ENCODE data around the gene THBS3.
"Not testable (repeated sequence)": the region's sequence is repeated elsewhere in the genome, so short reads cannot be mapped to it uniquely, and the experiment has no call there.

The THBS3 gene

DNA sequence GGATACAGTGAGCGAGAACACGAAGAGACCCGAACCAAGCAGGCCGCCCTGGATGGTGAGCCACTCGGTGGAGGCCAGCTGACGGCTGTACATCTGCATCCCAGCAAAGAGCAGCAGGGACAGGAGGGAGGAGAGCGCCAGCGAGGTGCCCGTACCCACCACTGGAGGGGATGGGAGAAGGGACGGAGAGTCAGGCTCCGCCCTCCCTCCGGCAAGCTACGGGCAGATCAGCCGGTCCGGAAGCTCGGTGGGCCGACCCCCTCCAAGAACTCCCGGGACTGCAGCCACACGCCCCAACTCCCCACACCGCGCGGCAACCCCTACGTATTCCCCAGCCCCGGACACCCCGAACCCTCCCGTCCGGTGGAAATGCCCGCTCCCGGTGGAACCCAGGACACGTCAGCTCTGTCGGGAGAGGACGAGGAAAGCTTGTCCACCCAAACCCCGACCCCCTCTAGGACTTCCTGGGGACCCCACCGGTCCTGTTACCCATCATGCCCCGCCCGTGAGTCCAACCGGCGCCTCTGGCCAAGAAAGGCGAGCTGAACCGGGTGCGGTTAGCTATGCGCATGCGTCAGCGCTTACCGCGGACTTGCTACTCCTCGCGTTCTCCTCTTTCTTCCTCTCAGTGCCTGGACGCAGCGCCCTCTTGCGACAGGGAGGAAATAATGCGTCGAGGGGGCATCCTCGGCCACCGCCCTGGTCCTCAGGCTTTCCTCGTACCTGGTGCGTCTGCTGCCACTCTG, 34.8 kb downstream of the THBS3 start, which contains the start of gene KRTCAP2:
TSS of gene KRTCAP2 (minus strand) at position 573 of the 746 bp plus-strand sequence. CDS start at position 493, 80 bp downstream.
- peak; percentile 85 to 96 (median 90) for DNase-seq

DNA sequence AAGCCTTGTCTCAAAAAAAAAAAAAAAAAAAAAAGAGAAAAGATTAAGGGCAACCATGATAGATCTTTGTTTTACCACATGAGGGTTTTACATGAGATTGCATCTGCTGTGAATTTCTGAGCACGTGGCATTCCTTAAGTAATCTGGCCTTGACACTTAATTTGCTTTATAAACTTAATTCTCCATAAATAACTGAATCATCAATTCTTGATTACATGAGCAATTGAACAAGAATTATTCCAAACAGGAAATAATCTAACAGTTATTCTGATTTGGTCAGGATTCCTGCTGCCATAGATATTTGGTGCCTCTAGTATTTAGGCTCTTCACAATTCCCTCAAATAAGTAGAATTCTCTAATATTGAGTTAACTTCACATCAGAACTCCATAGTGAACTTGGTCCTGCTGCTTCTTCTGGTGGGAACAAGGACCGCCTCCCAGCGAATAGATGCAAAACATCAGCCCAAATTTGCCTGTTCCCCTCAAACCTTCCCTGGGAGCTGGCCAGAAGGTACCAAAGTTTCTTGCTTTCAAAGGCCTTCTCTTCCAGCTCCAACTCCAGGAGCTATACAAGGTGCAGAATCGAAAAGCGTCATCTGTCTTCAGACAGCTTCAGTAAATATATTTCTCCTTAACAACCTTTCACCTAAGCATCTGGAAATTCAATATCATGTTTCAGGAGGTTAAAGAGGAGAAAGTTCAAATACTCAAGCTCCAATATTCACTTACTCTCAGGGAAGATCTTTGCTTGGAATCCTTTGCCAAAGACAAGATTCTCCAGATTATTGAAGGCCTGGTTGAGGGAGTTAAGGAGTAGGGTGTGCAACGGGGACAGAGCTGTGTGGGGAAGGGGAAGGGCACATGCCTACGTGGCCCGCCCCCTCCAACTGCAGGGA, 35.6 kb downstream of the THBS3 start:
- DNase-seq, result peak in 1 of 5 experiments; percentile 68

DNA sequence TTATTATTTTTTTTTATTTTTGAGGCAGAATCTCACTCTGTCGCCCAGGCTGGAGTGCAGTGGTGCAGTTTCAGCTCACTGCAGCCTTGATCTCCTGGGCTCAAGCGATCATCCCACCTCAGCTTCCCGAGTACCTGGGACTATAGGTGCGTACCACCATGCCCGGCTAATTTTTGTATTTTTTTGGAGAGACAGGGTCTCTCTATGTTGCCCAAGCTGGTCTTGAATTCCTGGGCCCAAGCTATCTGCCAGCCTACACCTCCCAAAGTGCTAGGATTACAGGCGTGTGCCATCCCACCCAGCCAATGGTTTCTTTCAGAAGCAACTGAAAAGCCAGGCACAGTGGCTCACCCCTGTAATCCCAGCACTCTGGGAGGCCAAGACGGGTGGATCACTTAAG, 36.9 kb downstream of the THBS3 start:
- no peak for DNase-seq

DNA sequence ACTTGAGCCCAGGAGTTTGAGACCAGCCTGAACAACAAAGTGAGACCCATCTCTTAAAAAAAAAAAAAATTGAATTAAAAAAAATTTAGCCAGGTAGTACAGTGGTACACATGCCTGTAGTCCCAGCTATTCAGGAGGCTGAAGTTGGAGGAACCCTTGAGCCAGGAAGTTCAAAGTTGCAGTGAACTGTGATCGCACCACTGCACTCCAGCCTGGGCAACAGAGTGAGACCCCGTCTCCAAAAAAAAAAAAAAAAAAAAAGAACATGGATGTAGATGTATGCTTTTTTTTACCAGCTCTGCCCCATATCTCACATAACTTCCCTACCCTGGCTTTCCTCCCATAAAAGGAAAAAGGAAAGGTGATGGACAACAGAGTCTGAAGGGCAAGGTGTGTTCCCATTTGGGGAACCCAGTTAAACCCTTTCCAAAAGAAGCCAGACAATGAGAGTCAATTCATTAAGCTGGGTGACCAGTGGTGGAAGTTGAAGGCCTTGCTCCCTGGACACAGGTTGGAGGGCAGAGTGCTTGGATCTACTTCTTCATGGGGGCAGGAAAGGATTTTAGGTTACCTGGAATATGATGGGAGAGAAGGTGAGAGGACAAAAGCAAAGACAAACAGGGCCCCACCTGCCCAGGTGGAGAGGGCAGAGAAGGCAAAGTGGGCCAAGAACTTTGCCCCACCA, 37.5 kb downstream of the THBS3 start:
- DNase-seq, result no peak

DNA sequence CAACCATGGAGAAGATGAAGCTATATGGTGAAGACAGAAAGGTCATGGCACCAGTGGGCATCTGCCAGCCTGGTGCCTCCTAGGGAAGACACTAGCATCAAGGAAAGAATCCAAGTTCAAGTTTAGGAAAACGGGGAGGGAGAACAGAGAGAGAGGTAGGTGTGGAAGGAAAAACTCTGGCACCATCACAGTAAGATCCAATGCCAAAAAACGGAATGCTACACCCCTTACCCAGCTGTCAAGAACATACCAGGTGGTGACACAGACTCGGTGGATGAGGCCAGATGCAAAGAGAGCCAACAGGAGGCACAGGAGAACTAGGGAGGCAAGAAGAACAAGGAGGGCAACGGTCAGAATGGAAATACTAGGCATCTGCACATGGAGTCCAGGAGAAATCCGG, 38.2 kb downstream of the THBS3 start:
- no peak for DNase-seq

DNA sequence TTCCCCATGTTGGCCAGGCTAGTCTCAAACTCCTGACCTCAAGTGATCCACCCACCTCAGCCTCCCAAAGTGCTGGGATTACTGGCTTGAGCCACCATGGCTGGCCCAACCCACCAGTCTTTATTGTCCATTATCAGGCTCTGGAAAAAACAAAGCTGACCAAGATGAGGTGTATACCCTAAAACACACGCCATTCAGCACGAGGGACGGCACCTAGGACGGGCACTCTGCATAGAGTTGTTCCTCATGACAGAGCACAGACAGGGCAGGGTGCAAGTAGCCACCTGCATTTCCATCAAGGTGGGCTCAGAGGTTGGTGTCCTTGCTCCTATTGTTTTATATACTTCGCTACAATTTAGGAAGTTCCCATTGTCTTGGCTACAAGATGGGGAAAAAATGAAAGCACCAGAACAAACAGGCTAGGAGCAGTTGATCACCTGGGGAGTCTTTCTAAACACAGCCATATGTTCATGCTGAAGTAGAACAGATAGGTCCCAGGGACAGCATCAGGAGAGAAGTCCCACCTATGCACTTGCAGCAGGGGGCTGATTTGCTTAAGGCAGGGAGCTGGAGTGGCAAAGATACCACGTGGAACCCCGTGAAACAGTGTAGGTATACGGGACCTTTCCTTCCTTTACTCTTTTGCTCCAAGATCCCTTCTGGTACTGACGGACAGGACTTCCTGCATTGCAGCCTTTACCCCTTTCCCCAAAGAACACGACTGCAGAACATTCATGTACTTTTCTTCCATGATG, 39.1 kb downstream of the THBS3 start:
- DNase-seq, result no peak

DNA sequence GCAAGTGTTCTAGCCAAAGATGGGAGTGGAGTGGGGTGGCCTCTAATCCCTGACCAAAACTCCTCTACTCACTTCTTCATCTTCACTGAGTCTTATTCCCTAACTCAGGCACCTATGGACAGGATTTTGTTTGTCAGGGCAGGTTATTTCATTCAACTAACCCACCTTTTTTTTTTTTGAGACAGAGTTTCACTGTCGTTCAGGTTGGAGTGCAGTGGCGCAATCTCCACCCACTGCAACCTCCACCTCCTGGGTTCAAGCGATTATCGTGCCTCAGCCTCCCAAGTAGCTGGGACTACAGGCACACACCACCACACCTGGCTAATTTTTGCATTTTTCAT, 39.6 kb downstream of the THBS3 start:
- not testable (repeated sequence) for DNase-seq

DNA sequence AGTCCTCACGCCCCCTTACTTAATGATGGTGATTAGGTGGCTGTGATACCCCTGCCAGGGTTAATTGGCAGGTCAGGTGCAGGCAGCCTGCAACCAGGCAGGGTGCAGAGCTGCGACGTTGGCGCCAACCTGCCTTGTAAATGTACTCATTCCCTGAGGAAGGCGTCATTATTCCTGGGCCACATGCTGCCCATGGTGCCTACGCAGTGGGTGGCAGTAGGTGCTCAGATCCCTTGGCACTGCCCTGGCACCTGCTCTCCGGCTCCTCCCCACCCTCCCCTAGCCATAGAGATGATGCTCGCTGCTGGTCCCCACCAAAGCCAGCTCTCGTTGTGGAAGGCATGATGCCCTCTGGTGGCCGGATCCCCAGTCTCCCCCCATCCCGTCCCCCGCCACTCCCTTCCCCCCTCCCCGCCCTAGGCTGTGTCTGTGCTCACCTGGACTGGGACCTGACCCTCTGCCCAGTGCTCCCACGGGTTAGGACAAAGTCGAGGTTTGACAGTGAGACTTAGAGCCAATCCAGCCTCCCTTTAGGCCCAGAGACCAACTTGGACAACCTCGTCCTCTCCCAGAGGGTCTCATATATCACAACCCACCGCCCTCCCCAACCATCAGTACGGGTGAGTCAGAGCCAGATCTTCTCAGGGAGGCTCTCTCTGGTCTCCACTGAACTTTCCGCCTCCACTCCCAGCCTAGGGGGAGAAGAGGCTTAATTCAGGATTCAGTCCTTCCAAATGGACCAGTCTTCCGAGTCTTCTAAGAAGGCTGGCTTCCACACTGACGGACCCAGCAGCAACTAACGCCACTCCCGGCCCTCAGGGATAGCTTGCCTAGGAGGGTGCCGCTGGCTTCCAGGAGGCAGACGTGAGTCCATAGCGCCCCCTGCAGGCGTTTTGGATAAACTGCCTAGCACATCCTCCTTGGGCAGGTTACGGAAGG, 40.3 kb downstream of the THBS3 start:
- peak; percentile 66 to 81 (median 78) for DNase-seq

DNA sequence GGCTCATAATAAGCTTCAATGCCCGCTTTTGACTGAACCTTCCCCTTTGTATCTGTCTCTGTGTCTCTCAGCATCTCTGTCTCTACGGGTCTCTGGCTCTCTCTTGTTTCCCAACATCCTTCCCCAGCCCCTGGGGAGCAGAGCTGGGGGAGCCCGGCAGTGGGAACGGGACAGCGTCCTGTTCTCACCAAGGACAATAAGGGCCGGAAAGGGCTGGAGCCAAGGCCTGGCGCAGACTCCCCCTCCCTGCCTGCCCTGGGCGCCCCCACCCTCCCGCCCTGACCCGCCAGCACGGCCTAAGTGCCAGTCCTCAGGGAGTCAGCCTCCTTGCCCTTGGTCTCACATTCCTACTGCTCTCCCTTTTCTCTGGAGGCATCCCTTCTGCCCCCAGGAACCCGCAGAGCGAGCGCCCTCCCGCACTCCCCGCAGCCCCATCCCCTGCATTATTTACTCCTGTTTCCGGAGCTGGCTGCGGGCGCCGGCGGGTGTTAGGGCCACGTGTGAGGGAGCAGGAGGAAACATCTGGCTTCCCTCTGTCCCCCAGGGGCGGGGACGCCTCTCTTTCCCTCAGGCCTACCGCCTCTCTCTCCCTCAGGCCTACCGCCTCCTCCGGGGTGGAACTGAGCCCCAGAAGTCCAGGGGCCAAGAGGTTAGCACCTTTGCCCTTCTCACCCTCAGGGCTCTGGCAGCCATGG, 41.1 kb downstream of the THBS3 start:
- DNase-seq, result no peak

DNA sequence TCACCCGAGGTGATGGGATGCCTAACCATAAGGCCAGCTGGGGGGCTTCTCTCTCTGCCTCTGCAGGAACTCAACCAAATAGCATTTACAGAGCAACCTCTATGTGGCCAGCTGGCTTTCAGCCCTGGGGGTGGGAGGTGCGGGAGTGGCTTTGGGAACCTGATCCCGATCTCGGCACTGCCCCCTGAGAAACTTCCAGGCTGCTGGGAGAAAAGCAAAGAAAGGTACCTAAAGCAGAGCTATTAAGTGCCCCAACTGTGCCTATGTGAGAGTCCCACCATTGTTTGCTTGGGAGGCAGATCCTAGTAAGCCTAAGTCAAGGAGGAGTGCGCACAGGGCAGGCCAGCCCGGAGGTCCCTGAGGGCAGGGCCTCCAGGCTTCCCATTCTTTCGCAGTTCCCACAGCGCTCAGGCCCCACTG, 41.6 kb downstream of the THBS3 start:
- no peak for DNase-seq

DNA sequence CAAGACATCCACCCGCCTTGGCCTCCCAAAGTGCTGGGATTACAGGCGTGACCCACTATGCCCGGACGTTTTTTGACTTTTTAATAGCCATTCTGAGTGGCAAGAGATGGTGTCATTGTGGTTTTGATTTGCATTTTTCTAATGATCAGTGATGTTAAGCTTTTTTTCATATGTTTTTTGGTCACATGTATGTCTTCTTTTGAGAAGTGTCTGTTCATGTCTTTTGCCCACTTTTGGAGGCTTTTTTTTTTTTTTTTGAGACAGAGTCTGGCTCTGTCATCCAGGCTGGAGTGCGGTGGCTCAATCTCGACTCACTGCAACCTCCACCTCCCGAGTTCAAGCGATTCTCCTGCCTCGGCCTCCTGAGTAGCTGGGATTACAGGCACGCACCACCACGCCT, 43.1 kb downstream of the THBS3 start:
- DNase-seq, result not testable (repeated sequence)

DNA sequence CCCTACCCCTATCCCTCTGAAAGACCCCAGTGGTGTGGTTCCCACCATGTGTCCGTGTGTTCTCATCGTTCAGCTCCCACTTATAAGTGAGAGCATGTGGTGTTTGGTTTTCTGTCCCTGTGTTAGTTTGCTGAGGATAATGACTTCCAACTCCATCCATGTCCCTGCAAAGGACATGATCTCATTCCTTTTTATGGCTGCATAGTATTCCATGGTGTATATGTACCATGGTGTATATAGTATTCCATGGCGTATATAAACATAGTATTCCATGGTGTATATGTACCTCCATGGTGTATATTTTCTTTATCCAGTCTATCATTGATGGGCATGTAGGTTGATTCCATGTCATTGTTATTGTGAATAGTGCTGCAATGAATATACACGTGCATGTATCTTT, 43.9 kb downstream of the THBS3 start:
- DNase-seq, result not testable (repeated sequence)

DNA sequence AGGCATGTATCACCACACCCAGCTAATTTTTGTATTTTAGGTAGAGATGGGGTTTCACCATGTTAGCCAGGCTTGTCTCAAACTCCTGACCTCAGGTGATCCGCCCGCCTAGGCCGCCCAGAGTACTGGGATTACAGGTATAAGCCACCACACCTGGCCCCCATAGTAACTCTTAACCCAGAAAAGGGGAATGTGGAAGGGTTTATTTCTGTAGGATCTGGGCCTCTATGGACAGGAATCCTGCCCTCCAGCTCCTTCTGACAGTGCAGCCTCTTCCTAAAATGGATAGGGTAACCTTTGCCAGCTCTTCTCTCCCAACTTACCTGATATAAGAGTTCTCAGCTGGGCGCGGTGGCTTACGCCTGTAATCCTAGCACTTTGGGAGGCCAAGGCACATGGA, 45.1 kb downstream of the THBS3 start:
- not testable (repeated sequence) for DNase-seq

DNA sequence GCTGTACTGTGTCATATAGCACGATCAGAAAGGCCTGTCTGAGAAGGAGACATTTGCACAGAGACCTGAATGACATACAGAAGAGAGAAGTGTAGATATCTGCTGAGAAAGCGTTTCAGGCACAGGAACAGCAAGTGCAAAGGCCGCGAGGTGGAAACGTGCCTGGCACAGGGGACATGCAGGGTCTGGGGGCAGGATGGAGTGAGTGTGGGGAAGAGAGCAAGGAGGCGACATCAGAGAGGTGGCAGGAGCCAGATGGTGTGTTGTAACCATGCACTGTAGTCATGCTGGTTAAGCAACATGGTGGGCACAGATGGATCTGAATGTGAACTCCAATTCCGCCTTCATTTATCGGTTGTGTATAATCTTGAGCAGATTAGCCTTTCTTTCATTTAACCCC, 47.6 kb downstream of the THBS3 start:
- DNase-seq, result no peak

DNA sequence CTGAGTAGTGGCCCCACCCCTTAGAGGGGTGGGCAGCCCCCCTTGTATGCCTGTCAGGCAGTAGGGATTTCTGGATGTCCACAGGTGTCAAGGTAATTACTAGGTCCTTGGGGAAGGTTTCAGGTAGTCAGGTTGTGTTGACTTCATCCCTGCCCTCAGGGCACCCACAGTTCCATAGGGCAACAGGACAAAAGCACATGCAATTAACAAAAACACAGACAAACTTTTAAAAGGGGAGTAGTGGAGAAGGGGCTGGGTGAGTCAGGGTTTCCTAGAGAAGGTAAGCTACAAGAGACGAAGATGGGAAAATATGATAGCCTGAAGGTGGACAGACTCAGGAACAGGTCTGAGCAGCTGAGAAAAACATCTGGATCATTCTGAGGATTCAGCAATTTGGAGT, 48.7 kb downstream of the THBS3 start:
- DNase-seq, result no peak

DNA sequence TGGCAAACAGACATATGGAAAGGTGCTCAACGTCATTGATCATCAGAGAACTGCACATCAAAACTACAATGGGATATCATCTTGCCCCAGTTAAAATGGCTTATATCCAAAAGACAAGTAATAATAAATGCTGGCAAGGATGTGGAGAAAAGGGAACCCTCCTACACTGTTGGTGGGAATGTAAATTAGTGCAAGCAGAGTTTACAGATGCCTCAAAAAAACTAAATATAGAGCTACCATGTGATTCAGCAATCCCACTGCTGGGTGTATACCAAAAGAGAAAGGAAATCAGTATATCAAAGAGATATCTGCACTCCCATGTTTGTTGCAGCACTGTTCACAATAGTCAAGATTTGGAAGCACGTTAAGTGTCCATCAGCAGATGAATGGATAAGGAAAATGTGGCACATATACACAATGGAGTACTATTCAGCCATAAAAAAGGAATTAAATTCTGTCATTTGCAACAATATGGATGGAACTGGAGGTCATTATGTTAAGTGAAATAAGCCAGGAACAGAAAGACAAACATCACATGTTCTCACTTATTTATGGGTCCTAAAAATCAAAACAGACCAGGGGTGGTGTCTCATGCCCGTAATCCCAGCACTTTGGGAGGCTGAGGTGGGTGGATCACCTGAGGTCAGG, 51.6 kb downstream of the THBS3 start:
- DNase-seq, result not testable (repeated sequence)
